IMR-90 (cell line): ENCODE measurements around the gene SLC2A14. TPM values are rescaled to one million over a fixed set of nuclear protein-coding genes. Genes with fewer than 3 reads are reported as not detected.
"Not testable (repeated sequence)": the region's sequence is repeated elsewhere in the genome, so short reads cannot be mapped to it uniquely, and the experiment has no call there.

Experiments used
- ATAC-seq: fragments of 200-7000 bp; cut with Tn5 transposase; 2 replicates; pipeline ENCODE4 v1.9.1; 2020; ENCODE audit warnings: low read depth, mild to moderate bottlenecking, moderate library complexity
- BruUV-seq: library from RNA; stranded (reverse); fragments of 400-500 nt; replicated peaks from 2 replicates; lab custom pipeline; 2021; lab: Mats Ljungman, UMichigan
- CTCF ChIA-PET: fragments of 300-600 bp; formaldehyde crosslinking; extraction: SDS; loops from one replicate; lab custom pipeline; 2021; ENCODE audit warnings: antibody characterized with exemption; lab: Yijun Ruan, JAX
- POLR2A ChIA-PET: fragments of 300-600 bp; sonication (Branson Sonifier 250); formaldehyde crosslinking; loops from one replicate; lab custom pipeline; 2022; ENCODE audit warnings: antibody characterized with exemption; ENCODE audit not compliant: unreplicated experiment; lab: Charles Lee
- DNase-seq: peaks from one replicate; pipeline ENCODE4 v3.0.0; 2013
- H2AFZ ChIP-seq: replicated peaks from 2 replicates; pipeline ENCODE3; 2013; ENCODE audit warnings: low read length, mild to moderate bottlenecking; ENCODE audit not compliant: poor library complexity
- H2AK5ac ChIP-seq: 2 replicates; pipeline ENCODE4 v1.6.1; 2013; ENCODE audit warnings: low read depth, low read length, inconsistent platforms
- H2AK9ac ChIP-seq: replicated peaks from 2 replicates; pipeline ENCODE3; 2013; ENCODE audit warnings: mild to moderate bottlenecking, low read depth, low read length, moderate library complexity; ENCODE audit not compliant: poor library complexity
- H2BK120ac ChIP-seq: 2 replicates; pipeline ENCODE4 v1.6.1; 2013; ENCODE audit warnings: low read depth, low read length, inconsistent platforms
- H2BK15ac ChIP-seq: 3 replicates; pipeline ENCODE4 v1.6.1; 2013; ENCODE audit warnings: low read depth, low read length, inconsistent platforms
- H2BK20ac ChIP-seq: 2 replicates; pipeline ENCODE4 v1.6.1; 2013; ENCODE audit warnings: low read depth, mild to moderate bottlenecking, inconsistent platforms, low read length, moderate library complexity
- H2BK5ac ChIP-seq: 2 replicates; pipeline ENCODE4 v1.6.1; 2013; ENCODE audit warnings: mild to moderate bottlenecking, low read depth, low read length, inconsistent platforms; ENCODE audit not compliant: poor library complexity, severe bottlenecking
- H3K14ac ChIP-seq: replicated peaks from 2 replicates; pipeline ENCODE4 v1.6.1; 2013; ENCODE audit warnings: low read depth, low read length, inconsistent platforms
- H3K18ac ChIP-seq: 2 replicates; pipeline ENCODE4 v1.6.1; 2013; ENCODE audit warnings: low read depth, low read length, control low read depth
- H3K23ac ChIP-seq: 2 replicates; pipeline ENCODE4 v1.6.1; 2013; ENCODE audit warnings: low read depth, low read length, inconsistent platforms
- H3K27ac ChIP-seq: 2 replicates; pipeline ENCODE4 v1.5.1; 2013; ENCODE audit warnings: mild to moderate bottlenecking, control low read depth, low read length; ENCODE audit not compliant: insufficient read depth
- H3K27me3 ChIP-seq: 2 replicates; pipeline ENCODE4 v1.6.1; 2013; ENCODE audit warnings: low read length; ENCODE audit not compliant: control insufficient read depth, insufficient read depth
- H3K36me3 ChIP-seq: 2 replicates; pipeline ENCODE4 v1.6.1; 2013; ENCODE audit warnings: low read length, mixed read lengths; ENCODE audit not compliant: control insufficient read depth, insufficient read depth
- H3K4ac ChIP-seq: 2 replicates; pipeline ENCODE4 v1.6.1; 2013; ENCODE audit warnings: low read depth, low read length, inconsistent platforms
- H3K4me1 ChIP-seq: 2 replicates; pipeline ENCODE4 v1.6.1; 2013; ENCODE audit warnings: low read length, mixed read lengths; ENCODE audit not compliant: control insufficient read depth, insufficient read depth
- H3K4me2 ChIP-seq: 2 replicates; pipeline ENCODE4 v1.6.1; 2013; ENCODE audit warnings: low read depth, mild to moderate bottlenecking, control low read depth, low read length, moderate library complexity
- H3K4me3 ChIP-seq: 2 replicates; pipeline ENCODE4 v1.5.1; 2013; ENCODE audit warnings: low read depth, mild to moderate bottlenecking, control low read depth, low read length, moderate library complexity; ENCODE audit not compliant: insufficient read depth
- H3K56ac ChIP-seq: 2 replicates; pipeline ENCODE4 v1.6.1; 2013; ENCODE audit warnings: low read length, inconsistent platforms; ENCODE audit not compliant: insufficient read depth; ENCODE audit errors: extremely low read depth
- H3K79me1 ChIP-seq, 2 experiments: 2 replicates each; pipeline ENCODE4 v1.6.1; 2013; ENCODE audit warnings: low read length in 2 of 2, inconsistent platforms in 1 of 2, low read depth in 1 of 2
- H3K9ac ChIP-seq: 2 replicates; pipeline ENCODE4 v1.6.1; 2013; ENCODE audit warnings: low read depth, low read length, control low read depth
- H3K9me1 ChIP-seq: 2 replicates; pipeline ENCODE4 v1.6.1; 2013; ENCODE audit warnings: low read length, inconsistent platforms; ENCODE audit not compliant: insufficient read depth
- H3K9me3 ChIP-seq: 2 replicates; pipeline ENCODE4 v1.6.1; 2013; ENCODE audit warnings: low read length; ENCODE audit not compliant: control insufficient read depth, insufficient read depth
- H4K20me1 ChIP-seq: 2 replicates; pipeline ENCODE4 v1.6.1; 2013; ENCODE audit warnings: low read length, inconsistent platforms; ENCODE audit not compliant: insufficient read depth
- H4K5ac ChIP-seq: 2 replicates; pipeline ENCODE4 v1.6.1; 2013; ENCODE audit warnings: mild to moderate bottlenecking, low read depth, low read length, control low read depth
- H4K8ac ChIP-seq, 2 experiments: 2 replicates each; pipeline ENCODE4 v1.6.1; 2013; ENCODE audit warnings: low read depth in 2 of 2, low read length in 2 of 2, control low read depth in 1 of 2, inconsistent platforms in 1 of 2
- H4K91ac ChIP-seq: 2 replicates; pipeline ENCODE4 v1.6.1; 2013; ENCODE audit warnings: low read depth, low read length, inconsistent platforms; ENCODE audit not compliant: insufficient read depth
- FOS ChIP-seq: fragments of 150-350 bp; IDR thresholded peaks from 2 replicates; pipeline ENCODE4 v1.6.1; 2016; ENCODE audit warnings: low read depth, low read length
- MXI1 ChIP-seq: IDR thresholded peaks from 2 replicates; pipeline ENCODE4 v1.6.1; 2012; ENCODE audit warnings: low read depth, mild to moderate bottlenecking, low read length, moderate library complexity, borderline replicate concordance
- NFE2L2 ChIP-seq: fragments of 150-350 bp; IDR thresholded peaks from 2 replicates; pipeline ENCODE4 v1.6.1; 2016; ENCODE audit warnings: low read depth, mild to moderate bottlenecking, low read length
- WGBS, 2 experiments: methylation state at CpG; one replicate each; pipeline versions ENCODE4 v1.1.5 to v1.1.7; 2013; ENCODE audit warnings: missing lambda C conversion rate in 2 of 2; ENCODE audit not compliant: insufficient read length in 1 of 2; ENCODE audit errors: extremely low coverage in 2 of 2; 5-methylcytosine and 5-hydroxymethylcytosine counted together
- dilution Hi-C: fragments of 300-500 bp; cut with HindIII; formaldehyde crosslinking; loops from one replicate; pipeline ENCODE4 v1.14.3; 2018; ENCODE audit warnings: low sequenced_read_pairs; ENCODE audit not compliant: unreplicated experiment
- in situ Hi-C: fragments of 300-500 bp; cut with MboI; formaldehyde crosslinking; loops from 3 replicates; pipeline ENCODE4 v1.14.3; 2019; ENCODE audit warnings: low sequenced_read_pairs, inconsistent platforms, mixed read lengths
- intact Hi-C: fragments of 100-400 bp; cut with micrococcal nuclease; formaldehyde crosslinking; loops from 2 replicates; pipeline ENCODE4 v1.10.0; 2022
- polyA plus RNA-seq, 3 experiments: library from polyadenylated mRNA; depleted of rRNA; stranded (reverse); fragments of >200 nt; gene quantifications; 2 replicates each; pipeline ENCODE4 v1.2.3, GENCODE V29; 2012; ENCODE audit warnings: low replicate concordance in 1 of 3
- total RNA-seq: library from RNA; depleted of rRNA; stranded (reverse); fragments of >200 nt; gene quantifications from 2 replicates; pipeline ENCODE4 v1.2.3, GENCODE V29; 2012

SLC2A14 gene
- total and polyA plus RNA-seq, 2 of the 4 experiments (the other 2 are of a cell fraction), result 0.05 TPM; not detected in 1

DNA sequence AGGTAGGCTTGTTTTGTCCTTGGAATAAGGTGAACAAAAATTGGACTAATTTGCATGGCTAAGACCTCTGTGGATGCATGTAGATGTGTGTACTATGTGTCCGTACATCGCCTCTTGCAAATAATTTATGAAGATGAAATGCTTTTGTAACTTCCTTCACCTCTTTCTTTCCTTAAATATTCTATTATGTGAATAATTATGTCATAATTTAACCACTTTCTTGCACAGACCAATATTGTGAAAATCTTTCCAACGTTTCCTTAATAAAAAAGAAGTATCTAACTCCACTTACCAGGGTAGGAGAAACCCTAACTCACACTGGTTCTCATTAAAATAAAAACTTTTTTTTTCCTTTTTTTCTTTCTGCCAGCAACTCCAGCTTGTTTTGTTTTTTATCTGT is 79.5 kb downstream of the SLC2A14 start:
- Histone ChIP-seq H2AFZ (no peak overlapping the region), H2BK15ac (no peak overlapping the region), H2BK5ac (no peak overlapping the region), H3K4ac (no peak overlapping the region), H3K14ac (no peak overlapping the region), H3K9me1 (no peaks in the 10 kb centered on the region), H3K79me1 (no peaks in the 10 kb centered on the region), H3K36me3 (no peaks in the 10 kb centered on the region), H3K23ac (no peak overlapping the region), H2AK5ac (no peak overlapping the region), H4K8ac (no peak overlapping the region), H4K20me1 (no peaks in the 10 kb centered on the region), H3K27me3 (peaks cover 3% of the 10 kb centered on the region), H3K27ac (no peak overlapping the region), H2BK20ac (no peak overlapping the region), H3K9me3 (no peaks in the 10 kb centered on the region), H3K4me1 (no peaks in the 10 kb centered on the region), H3K4me2 (no peak overlapping the region), H3K4me3 (no peak overlapping the region), H4K5ac (no peak overlapping the region), H3K9ac (no peak overlapping the region), H3K18ac (no peak overlapping the region), H3K56ac (no peak overlapping the region), H2AK9ac (no peak overlapping the region), H2BK120ac (no peak overlapping the region), H4K91ac (no peak overlapping the region)
- WGBS, 2 experiments, result no CpG with 5 or more reads among the region's 3 CpGs
- ATAC-seq, result no peak
- in situ Hi-C loops, result no loop called here
- TF ChIP-seq NFE2L2 (no peak), MXI1 (no peak), FOS (no peak)
- ChIA-PET POLR2A (no interaction called here), CTCF (no interaction called here)
- no TSS peak for BruUV-seq
- intact Hi-C loops, result no loop called here
- no peak for DNase-seq
- dilution Hi-C loops, result no loop called here

DNA sequence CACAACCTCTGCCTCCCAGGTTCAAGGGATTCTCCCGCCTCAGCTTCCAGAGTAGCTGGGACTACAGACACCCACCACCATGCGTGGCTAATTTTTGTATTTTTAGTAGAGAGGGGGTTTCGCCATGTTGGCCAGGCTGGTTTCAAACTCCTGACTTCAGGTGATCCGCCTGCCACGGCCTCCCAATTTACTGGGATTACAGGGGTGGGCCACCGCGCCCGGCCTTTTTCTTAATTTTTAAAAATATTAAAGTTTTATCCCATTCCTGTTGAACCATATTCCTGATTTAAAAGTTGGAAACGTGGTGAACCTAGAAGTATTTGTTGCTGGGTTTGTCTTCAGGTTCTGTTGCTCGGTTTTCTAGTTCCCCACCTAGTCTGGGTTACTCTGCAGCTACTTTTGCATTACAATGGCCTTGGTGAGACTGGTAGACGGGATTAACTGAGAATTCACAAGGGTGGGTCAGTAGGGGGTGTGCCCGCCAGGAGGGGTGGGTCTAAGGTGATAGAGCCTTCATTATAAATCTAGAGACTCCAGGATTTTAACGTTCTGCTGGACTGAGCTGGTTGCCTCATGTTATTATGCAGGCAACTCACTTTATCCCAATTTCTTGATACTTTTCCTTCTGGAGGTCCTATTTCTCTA is 83.7 kb downstream of the SLC2A14 start, which contains the start of gene NANOG:
Gene NANOG (plus strand): TSS at position 519 of the 645 bp plus-strand sequence. CDS start 213 bp downstream, outside the sequence.
- H3K18ac ChIP-seq, H3K14ac ChIP-seq, H4K5ac ChIP-seq, in situ Hi-C loops, dilution Hi-C loops, H3K4me3 ChIP-seq, H2AK9ac ChIP-seq, H4K8ac ChIP-seq, H4K20me1 ChIP-seq, POLR2A ChIA-PET, H3K9ac ChIP-seq, H4K91ac ChIP-seq, H3K27me3 ChIP-seq, H2AK5ac ChIP-seq, intact Hi-C loops, DNase-seq, H2AFZ ChIP-seq, ATAC-seq, CTCF ChIA-PET, H3K56ac ChIP-seq, H2BK5ac ChIP-seq, H3K27ac ChIP-seq, H3K9me1 ChIP-seq, H3K23ac ChIP-seq, H3K9me3 ChIP-seq, H2BK20ac ChIP-seq, H2BK15ac ChIP-seq, H3K79me1 ChIP-seq, H2BK120ac ChIP-seq, BruUV-seq, H3K4ac ChIP-seq, H3K4me2 ChIP-seq, H3K36me3 ChIP-seq, H3K4me1 ChIP-seq: not testable (repeated sequence)
- no CpG with 5 or more reads among the region's 13 CpGs for WGBS, 2 experiments
